ENCODE measurements around the gene RNF151. TPM values are rescaled to one million over a fixed set of nuclear protein-coding genes. Genes with fewer than 3 reads are reported as not detected.

Gene RNF151
- total and polyA plus RNA-seq, 11 donors = not detected

DNA sequence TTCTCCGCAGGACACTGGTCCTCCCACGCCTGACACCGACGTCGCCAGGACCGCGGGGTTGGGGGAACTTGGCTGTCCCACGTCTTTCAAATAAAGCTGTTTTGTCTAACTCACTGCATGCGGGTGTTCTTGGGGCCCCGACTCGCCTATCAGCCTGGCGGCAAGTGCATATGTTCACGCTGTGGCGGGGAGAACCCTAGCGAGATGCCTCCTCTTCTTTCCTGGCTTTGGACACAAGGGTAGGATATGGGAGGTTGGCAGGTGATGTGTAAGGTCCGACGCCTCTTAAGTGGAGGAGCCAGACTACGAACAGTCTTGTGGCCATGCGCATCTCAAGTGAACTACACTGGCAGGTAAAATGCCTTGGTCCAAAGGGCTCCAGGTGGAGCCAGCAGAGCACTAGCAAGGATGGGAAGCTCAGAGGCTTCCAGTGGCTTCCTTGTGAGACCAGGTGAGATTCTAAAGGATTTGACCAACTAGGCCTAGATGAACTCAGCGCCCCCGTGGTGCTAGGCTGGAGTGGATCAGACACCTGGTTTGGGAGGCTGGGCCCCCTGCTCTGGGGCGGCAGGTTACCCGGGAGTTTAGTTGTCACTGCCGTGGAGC, 1.2 kb upstream of the RNF151 start:
- peaks cover 0 to 33% (median 31%) of the 10 kb centered on the region in 9 donors for H3K36me3 ChIP-seq
- no peak for ATAC-seq
- H3K27me3 ChIP-seq = no peaks in the 10 kb centered on the region
- WGBS, 4 donors = 23 to 30% (median 24%) methylated on average over 20 to 24 of the region's 24 CpGs
- intact Hi-C loops (cut with DNase I) = no loop called here
- DNase-seq = no peak
- peaks cover 2 to 42% (median 26%) of the 10 kb centered on the region in 12 donors for H3K4me1 ChIP-seq
- no peaks in the 10 kb centered on the region for H3K9me3 ChIP-seq
- H3K27ac ChIP-seq = peak overlapping the region; percentile 85 to 99 (median 97)
- TF ChIP-seq, protein P1, sequence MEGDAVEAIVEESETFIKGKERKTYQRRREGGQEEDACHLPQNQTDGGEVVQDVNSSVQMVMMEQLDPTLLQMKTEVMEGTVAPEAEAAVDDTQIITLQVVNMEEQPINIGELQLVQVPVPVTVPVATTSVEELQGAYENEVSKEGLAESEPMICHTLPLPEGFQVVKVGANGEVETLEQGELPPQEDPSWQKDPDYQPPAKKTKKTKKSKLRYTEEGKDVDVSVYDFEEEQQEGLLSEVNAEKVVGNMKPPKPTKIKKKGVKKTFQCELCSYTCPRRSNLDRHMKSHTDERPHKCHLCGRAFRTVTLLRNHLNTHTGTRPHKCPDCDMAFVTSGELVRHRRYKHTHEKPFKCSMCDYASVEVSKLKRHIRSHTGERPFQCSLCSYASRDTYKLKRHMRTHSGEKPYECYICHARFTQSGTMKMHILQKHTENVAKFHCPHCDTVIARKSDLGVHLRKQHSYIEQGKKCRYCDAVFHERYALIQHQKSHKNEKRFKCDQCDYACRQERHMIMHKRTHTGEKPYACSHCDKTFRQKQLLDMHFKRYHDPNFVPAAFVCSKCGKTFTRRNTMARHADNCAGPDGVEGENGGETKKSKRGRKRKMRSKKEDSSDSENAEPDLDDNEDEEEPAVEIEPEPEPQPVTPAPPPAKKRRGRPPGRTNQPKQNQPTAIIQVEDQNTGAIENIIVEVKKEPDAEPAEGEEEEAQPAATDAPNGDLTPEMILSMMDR (IDR thresholded peaks at IDR 0.05) = no peak
- no peak for TF ChIP-seq POLR2A (IDR thresholded peaks at IDR 0.05)
- H3K4me3 ChIP-seq = peak overlapping the region; percentile 65 to 100 (median 87)

GRCh38 chr16:1968146-1968953, 1.7 kb downstream of the RNF151 start:
- intact Hi-C loops (cut with DNase I) = no loop called here
- peaks cover 0 to 42% (median 32%) of the 10 kb centered on the region in 12 donors for H3K4me1 ChIP-seq
- no peak for DNase-seq
- ATAC-seq = no peak
- no peak for TF ChIP-seq POLR2A (IDR thresholded peaks at IDR 0.05)
- TF ChIP-seq, protein P1 (IDR thresholded peaks at IDR 0.05) = no peak
- H3K36me3 ChIP-seq = peaks cover 0 to 8% (median 5%) of the 10 kb centered on the region in 9 donors
- no peak overlapping the region for H3K4me3 ChIP-seq
- no peaks in the 10 kb centered on the region for H3K27me3 ChIP-seq
- no peak overlapping the region for H3K27ac ChIP-seq
- H3K9me3 ChIP-seq = no peaks in the 10 kb centered on the region
- WGBS, 4 donors = 88 to 91% (median 89%) methylated on average over 34 to 41 of the region's 41 CpGs

DNA sequence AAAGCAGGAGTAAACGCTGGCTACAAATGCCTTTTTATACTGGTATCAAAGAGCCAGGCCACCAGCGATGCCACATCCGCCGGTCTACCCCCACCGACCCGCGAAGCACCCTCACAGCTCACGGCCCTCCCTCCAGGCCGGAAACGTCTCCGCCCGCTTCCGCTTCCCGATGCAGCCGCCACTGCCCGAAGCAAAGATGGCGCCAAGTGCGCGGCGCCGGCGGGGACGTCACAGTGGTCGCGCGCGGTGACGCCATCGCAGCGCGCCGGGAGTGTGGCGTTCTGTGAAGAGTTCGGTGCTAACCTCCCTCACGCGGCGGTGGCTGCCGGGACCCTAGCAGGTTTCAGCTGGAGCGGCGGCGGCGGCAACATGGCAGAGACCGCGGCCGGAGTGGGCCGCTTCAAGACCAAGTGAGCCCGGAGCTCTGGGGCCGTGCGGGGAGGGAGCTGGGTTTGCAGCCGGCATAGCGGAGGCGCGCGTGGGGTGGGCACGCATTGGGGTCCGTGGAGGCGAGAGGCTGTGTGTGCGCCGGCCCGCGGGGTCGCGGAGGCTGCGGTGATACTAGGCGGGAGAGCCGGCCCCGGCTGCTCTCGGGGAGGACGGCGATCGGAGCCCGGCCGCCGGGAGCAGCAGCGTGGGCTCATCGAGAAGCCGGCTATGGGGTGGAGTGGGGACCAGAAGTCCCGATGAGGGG, 5.3 kb downstream of the RNF151 start, which contains the start of gene TBL3:
Gene TBL3 (plus strand): TSS at position 258 of the 694 bp plus-strand sequence. CDS start 112 bp downstream, at position 370.
- peak within 1 kb of the TSS; percentile 76 to 100 (median 96) for H3K4me3 ChIP-seq
- peak within 1 kb of the TSS; percentile 67 to 95 (median 92) for H3K27ac ChIP-seq
- intact Hi-C loops (cut with DNase I) = no loop called here
- peak; percentile 91 to 98 (median 94) for ATAC-seq
- TF ChIP-seq, protein P1 (IDR thresholded peaks at IDR 0.05) = no peak
- peak; percentile 54 to 90 for TF ChIP-seq POLR2A (IDR thresholded peaks at IDR 0.05)
- 0 to 1% (median 1%) methylated on average over 42 to 78 of the region's 78 CpGs for WGBS, 4 donors
- DNase-seq = peak; percentile 94 to 97 (median 95)
- peaks cover 0 to 31% (median 0%) of the 10 kb centered on the region in 9 donors for H3K27me3 ChIP-seq
- peaks cover 0 to 29% (median 20%) of the 10 kb centered on the region in 12 donors for H3K4me1 ChIP-seq
- no peaks in the 10 kb centered on the region for H3K9me3 ChIP-seq
- peaks cover 0 to 30% (median 27%) of the 10 kb centered on the region in 9 donors for H3K36me3 ChIP-seq

Measured in heart left ventricle (tissue), 16 donors.